ENCODE data around the gene MRPL55.
A peak's percentile ranks its signal among the peaks of the same experiment; 100 is the strongest.
"Not testable (repeated sequence)": the region's sequence is repeated elsewhere in the genome, so short reads cannot be mapped to it uniquely, and the experiment has no call there.

Gene MRPL55

GRCh38 chr1:228120351-228120750, 11.3 kb upstream of the MRPL55 start:
- DNase-seq, result no peak

GRCh38 chr1:228118040-228118439, 8.9 kb upstream of the MRPL55 start:
- no peak for DNase-seq

GRCh38 chr1:228117335-228117734, 8.2 kb upstream of the MRPL55 start:
- DNase-seq, result no peak

GRCh38 chr1:228114827-228115226, 5.7 kb upstream of the MRPL55 start:
- DNase-seq, result no peak

GRCh38 chr1:228112617-228113016, 3.5 kb upstream of the MRPL55 start:
- no peak for DNase-seq

GRCh38 chr1:228112167-228112566, 3.1 kb upstream of the MRPL55 start:
- DNase-seq, result no peak

GRCh38 chr1:228111315-228111714, 2.2 kb upstream of the MRPL55 start:
- DNase-seq, result not testable (repeated sequence)

- no peak for DNase-seq
Measured at GRCh38 chr1:228110556-228110955, 1.5 kb upstream of the MRPL55 start.

- DNase-seq, result no peak
Measured at GRCh38 chr1:228109962-228110488, 926 bp upstream of the MRPL55 start.

- no peak for DNase-seq
Measured at GRCh38 chr1:228108742-228109072, 392 bp downstream of the MRPL55 start.

GRCh38 chr1:228108055-228108690, 926 bp downstream of the MRPL55 start:
- no peak for DNase-seq

- no peak for DNase-seq
Measured at GRCh38 chr1:228107636-228108035, 1.5 kb downstream of the MRPL55 start.

GRCh38 chr1:228106800-228107054, 2.4 kb downstream of the MRPL55 start:
- DNase-seq, result no peak

GRCh38 chr1:228105996-228106799, 2.9 kb downstream of the MRPL55 start:
- DNase-seq, result no peak

GRCh38 chr1:228105270-228105995, 3.7 kb downstream of the MRPL55 start:
- no peak for DNase-seq

GRCh38 chr1:228104526-228105269, 4.4 kb downstream of the MRPL55 start:
- DNase-seq, result no peak

- peak; percentile 73 for DNase-seq
Measured at GRCh38 chr1:228102791-228103620, 6.1 kb downstream of the MRPL55 start, which contains the start of gene C1orf35. C1orf35 (minus strand) TSS chr1:228103325; CDS start chr1:228103227, 98 bp downstream.

- no peak for DNase-seq
Measured at GRCh38 chr1:228101994-228102790, 6.9 kb downstream of the MRPL55 start.

- no peak for DNase-seq
Measured at GRCh38 chr1:228101614-228101993, 7.5 kb downstream of the MRPL55 start.

- no peak for DNase-seq
Measured at GRCh38 chr1:228100822-228101613, 8.1 kb downstream of the MRPL55 start.

- no peak for DNase-seq
Measured at GRCh38 chr1:228099331-228099732, 9.8 kb downstream of the MRPL55 start.

Data from GF-D8 (cell line).